Large intestine (tissue), 3 donors: ENCODE measurements around the gene COL16A1. TPM values are rescaled to one million over a fixed set of nuclear protein-coding genes. Genes with fewer than 3 reads are reported as not detected.

Experiments used
- DNase-seq, 2 donors: peaks; one replicate each; pipeline versions ENCODE4 v3.0.0 to v3.0.0-alpha.2; 2013
- H3K27ac ChIP-seq: one replicate; pipeline ENCODE4 v1.5.1; 2013; ENCODE audit warnings: low read length
- H3K27me3 ChIP-seq: 2 replicates; pipeline ENCODE4 v1.6.1; 2013; ENCODE audit warnings: low read length; ENCODE audit not compliant: control insufficient read depth, insufficient read depth
- H3K36me3 ChIP-seq: 2 replicates; pipeline ENCODE4 v1.6.1; 2013; ENCODE audit warnings: low read length; ENCODE audit not compliant: control insufficient read depth, insufficient read depth
- H3K4me1 ChIP-seq: one replicate; pipeline ENCODE4 v1.6.1; 2013; ENCODE audit warnings: low read length; ENCODE audit not compliant: control insufficient read depth, insufficient read depth
- H3K4me3 ChIP-seq: one replicate; pipeline ENCODE4 v1.5.1; 2013; ENCODE audit warnings: low read length
- H3K9me3 ChIP-seq: one replicate; pipeline ENCODE4 v1.6.1; 2013; ENCODE audit warnings: mild to moderate bottlenecking, low read depth, low read length, moderate library complexity; ENCODE audit not compliant: control insufficient read depth
- WGBS: methylation state at CpG from one replicate; pipeline ENCODE4 v1.1.5; 2013; ENCODE audit warnings: low lambda C conversion rate; ENCODE audit not compliant: insufficient coverage; 5-methylcytosine and 5-hydroxymethylcytosine counted together
- polyA plus RNA-seq: library from polyadenylated mRNA; unstranded; fragments of 120-200 nt; gene quantifications from one replicate; pipeline ENCODE4 v1.2.1, GENCODE V29; 2013

COL16A1 gene
- polyA plus RNA-seq, 1 donor, result 188 TPM

GRCh38 chr1:31688233-31688918 is 15.4 kb downstream of the COL16A1 start:
- H3K9me3 ChIP-seq, result no peaks in the 10 kb centered on the region
- peaks cover 58% of the 10 kb centered on the region for H3K36me3 ChIP-seq
- no peak overlapping the region for H3K4me3 ChIP-seq
- H3K27ac ChIP-seq, result no peak overlapping the region
- no peaks in the 10 kb centered on the region for H3K27me3 ChIP-seq
- DNase-seq, result no peak
- H3K4me1 ChIP-seq, result peaks cover 22% of the 10 kb centered on the region
- 30% methylated on average over 2 of the region's 8 CpGs for WGBS

DNA sequence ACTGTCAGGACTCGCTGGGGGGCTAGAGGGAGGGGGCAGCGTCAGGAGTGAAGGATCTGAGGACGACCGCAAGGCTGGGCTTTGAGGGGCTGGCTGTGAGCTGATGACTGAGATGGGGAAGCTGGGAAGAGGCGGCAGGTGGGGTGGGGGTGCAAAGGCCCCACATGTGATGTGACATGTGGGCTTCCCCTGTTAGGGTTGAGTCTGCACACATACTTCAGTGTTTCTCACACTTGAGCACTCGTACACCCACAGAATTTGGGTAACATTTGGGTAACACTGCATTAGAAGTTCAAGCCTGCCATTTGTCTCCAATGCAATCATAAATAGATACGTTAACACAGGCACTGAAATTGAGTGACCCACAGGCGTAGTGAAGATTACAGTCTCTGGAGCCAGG is 16.2 kb downstream of the COL16A1 start:
- H3K9me3 ChIP-seq, result no peaks in the 10 kb centered on the region
- peaks cover 62% of the 10 kb centered on the region for H3K36me3 ChIP-seq
- H3K4me1 ChIP-seq, result peaks cover 27% of the 10 kb centered on the region
- DNase-seq, result no peak
- H3K4me3 ChIP-seq, result no peak overlapping the region
- no peak overlapping the region for H3K27ac ChIP-seq
- 100% methylated on average over 2 of the region's 8 CpGs for WGBS
- H3K27me3 ChIP-seq, result no peaks in the 10 kb centered on the region

DNA sequence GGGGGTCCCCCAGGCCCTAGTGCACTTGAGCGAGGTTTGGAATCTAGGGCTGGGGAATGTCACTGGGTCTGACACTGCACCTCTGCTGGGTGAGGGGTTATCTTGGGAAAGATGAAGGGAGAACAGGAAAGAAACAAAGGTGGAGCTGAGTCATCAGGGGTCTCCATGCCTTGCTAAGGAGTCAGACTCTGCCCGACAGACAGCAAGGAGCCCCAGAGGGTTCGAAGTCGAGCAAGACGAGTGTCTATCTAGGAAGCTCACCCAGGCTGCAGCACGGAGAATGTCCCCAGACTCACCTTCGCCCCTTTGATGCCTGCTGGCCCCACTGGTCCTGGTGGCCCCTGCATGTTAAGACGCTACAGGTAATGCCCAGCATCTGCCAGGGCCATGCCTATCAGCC is 18.0 kb downstream of the COL16A1 start:
- Histone ChIP-seq H3K4me1 (peaks cover 27% of the 10 kb centered on the region), H3K36me3 (peaks cover 64% of the 10 kb centered on the region), H3K9me3 (no peaks in the 10 kb centered on the region), H3K4me3 (no peak overlapping the region), H3K27me3 (no peaks in the 10 kb centered on the region), H3K27ac (peak overlapping the region; percentile 38)
- peak; percentile 56 to 84 for DNase-seq
- no CpG with 5 or more reads among the region's 8 CpGs for WGBS

GRCh38 chr1:31683997-31684396 is 19.8 kb downstream of the COL16A1 start:
- Histone ChIP-seq H3K36me3 (peaks cover 62% of the 10 kb centered on the region), H3K27me3 (no peaks in the 10 kb centered on the region), H3K4me1 (peaks cover 27% of the 10 kb centered on the region), H3K27ac (no peak overlapping the region), H3K9me3 (no peaks in the 10 kb centered on the region), H3K4me3 (no peak overlapping the region)
- no CpG with 5 or more reads among the region's 11 CpGs for WGBS
- DNase-seq, result no peak

DNA sequence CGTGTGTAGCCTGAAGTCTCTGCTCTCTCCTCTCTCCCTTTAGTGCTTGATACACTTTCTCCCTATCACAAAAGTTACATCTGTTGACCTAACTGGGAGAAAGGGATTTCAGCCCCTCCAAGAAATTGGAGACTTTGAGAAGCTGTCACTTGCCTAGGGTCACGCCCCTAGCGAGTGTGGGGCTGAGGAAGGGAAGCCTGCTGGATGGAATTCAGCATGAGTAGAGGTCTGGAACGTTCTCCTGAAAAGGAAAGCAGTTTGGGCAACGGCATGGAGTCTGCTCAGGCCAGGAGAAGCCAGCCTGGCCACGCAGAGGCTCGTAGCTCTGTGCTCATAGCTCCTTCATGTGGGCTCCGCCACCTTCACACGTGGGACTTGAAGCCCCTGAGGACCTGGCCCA is 22.4 kb downstream of the COL16A1 start:
- H3K27ac ChIP-seq, result no peak overlapping the region
- WGBS, result no CpG with 5 or more reads among the region's 9 CpGs
- no peaks in the 10 kb centered on the region for H3K27me3 ChIP-seq
- H3K4me1 ChIP-seq, result peaks cover 26% of the 10 kb centered on the region
- no peak for DNase-seq
- no peaks in the 10 kb centered on the region for H3K9me3 ChIP-seq
- H3K36me3 ChIP-seq, result peaks cover 60% of the 10 kb centered on the region
- H3K4me3 ChIP-seq, result no peak overlapping the region

- no CpG with 5 or more reads among the region's 23 CpGs for WGBS
- no peak for DNase-seq
These were observed 24.1 kb downstream of the COL16A1 start for GRCh38 chr1:31679676-31680230.

DNA sequence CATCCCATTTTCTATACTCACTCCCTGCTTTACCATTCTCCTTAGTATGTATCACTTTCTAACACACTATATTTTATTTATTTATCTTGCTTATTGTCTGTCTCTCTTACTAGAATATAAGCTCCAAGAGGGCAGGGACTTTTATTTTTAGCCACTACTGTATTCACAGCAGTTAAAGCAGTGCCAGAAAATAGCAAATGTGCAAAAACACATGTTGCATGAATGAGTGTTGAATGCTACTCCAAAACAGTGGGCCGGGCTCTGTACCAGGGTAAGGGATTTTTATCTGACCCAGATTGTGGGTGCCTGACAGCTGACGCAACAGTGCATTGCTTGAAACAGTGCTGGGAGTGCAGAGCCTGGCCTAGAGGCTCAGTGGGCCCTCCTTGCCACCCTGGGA is 24.7 kb downstream of the COL16A1 start:
- DNase-seq, result no peak
- H3K36me3 ChIP-seq, result peaks cover 65% of the 10 kb centered on the region
- H3K27me3 ChIP-seq, result no peaks in the 10 kb centered on the region
- WGBS, result no CpG with 5 or more reads among the region's 2 CpGs
- no peak overlapping the region for H3K4me3 ChIP-seq
- H3K27ac ChIP-seq, result no peak overlapping the region
- peaks cover 11% of the 10 kb centered on the region for H3K4me1 ChIP-seq
- no peaks in the 10 kb centered on the region for H3K9me3 ChIP-seq

More at GRCh38 chr1:31679676-31680230, 24.1 kb downstream of the COL16A1 start:
- H3K27me3 ChIP-seq, result no peaks in the 10 kb centered on the region
- H3K27ac ChIP-seq, result no peak overlapping the region
- peaks cover 17% of the 10 kb centered on the region for H3K4me1 ChIP-seq
- H3K4me3 ChIP-seq, result no peak overlapping the region
- H3K9me3 ChIP-seq, result no peaks in the 10 kb centered on the region
- peaks cover 61% of the 10 kb centered on the region for H3K36me3 ChIP-seq

- Histone ChIP-seq H3K27ac (no peak overlapping the region), H3K9me3 (no peaks in the 10 kb centered on the region), H3K27me3 (no peaks in the 10 kb centered on the region), H3K4me3 (no peak overlapping the region), H3K4me1 (peaks cover 7% of the 10 kb centered on the region), H3K36me3 (peaks cover 61% of the 10 kb centered on the region)
- no peak for DNase-seq
- WGBS, result 83% methylated on average over 1 of the region's 4 CpGs
These were observed 25.1 kb downstream of the COL16A1 start for GRCh38 chr1:31678681-31679080.

DNA sequence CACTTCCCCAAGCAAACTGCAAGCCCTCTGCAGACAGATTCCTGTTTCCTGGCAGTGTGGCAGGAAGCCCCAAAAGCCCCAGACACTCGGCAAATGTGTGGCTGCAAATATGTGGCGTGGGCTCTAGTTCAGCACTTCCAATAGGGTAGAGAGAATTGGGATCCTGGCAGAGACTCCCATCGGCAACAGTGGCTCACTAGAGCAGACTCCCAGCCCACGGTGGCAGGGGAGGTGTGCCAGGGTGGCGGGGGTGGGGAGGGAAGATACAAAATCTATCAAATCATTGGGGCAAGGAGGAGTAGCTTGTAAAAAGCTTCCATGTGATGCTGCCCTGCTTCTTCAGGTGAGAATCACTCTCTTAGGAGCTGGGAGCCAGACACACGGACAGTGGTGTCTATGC is 25.9 kb downstream of the COL16A1 start:
- no peaks in the 10 kb centered on the region for H3K27me3 ChIP-seq
- no peak overlapping the region for H3K27ac ChIP-seq
- no peaks in the 10 kb centered on the region for H3K9me3 ChIP-seq
- no peak for DNase-seq
- peaks cover 60% of the 10 kb centered on the region for H3K36me3 ChIP-seq
- H3K4me1 ChIP-seq, result peaks cover under 1% of the 10 kb centered on the region
- WGBS, result no CpG with 5 or more reads among the region's 6 CpGs
- no peak overlapping the region for H3K4me3 ChIP-seq

DNA sequence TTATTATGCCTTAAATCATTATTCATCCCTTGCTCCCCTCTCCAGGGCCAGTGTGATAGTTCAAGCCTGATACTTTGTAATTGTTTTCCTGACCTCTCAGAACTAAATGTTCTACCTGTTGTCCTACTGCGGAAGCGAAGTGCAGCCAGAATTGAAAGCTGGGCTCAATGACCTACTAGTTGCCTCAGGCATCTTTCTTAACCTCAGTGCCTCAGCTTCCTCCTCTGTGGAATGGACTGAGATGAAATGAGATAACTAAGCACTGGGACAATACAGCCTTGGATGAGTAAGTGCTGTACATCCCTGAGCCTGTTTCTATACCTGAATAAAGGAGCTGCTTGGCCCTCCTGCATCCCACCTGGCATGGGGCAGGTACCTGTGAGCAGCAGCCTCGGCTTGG is 26.4 kb downstream of the COL16A1 start:
- H3K27me3 ChIP-seq, result no peaks in the 10 kb centered on the region
- H3K27ac ChIP-seq, result no peak overlapping the region
- H3K4me3 ChIP-seq, result no peak overlapping the region
- H3K9me3 ChIP-seq, result no peaks in the 10 kb centered on the region
- WGBS, result no CpG with 5 or more reads among the region's 3 CpGs
- H3K4me1 ChIP-seq, result no peaks in the 10 kb centered on the region
- no peak for DNase-seq
- peaks cover 58% of the 10 kb centered on the region for H3K36me3 ChIP-seq

DNA sequence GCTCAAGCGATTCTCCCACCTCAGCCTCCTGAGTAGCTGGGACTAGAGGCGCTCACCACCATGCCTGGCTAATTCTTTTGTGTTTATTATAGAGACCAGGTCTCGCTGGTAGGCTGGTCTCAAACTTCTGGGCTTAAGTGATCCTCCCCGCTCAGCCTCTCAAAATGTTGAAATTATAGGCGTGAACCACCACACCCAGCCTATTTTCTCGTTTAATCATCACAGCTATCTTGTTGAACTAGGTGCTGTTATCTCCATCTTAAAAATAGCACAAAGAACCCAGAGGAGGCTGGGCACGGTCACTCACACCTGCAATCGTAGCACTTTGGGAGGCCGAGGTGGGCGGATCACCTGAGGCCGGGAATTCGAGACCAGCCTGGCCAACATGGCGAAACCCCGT is 28.1 kb downstream of the COL16A1 start:
- no peak for DNase-seq
- Histone ChIP-seq H3K4me1 (peaks cover 9% of the 10 kb centered on the region), H3K9me3 (no peaks in the 10 kb centered on the region), H3K27ac (no peak overlapping the region), H3K36me3 (peaks cover 60% of the 10 kb centered on the region), H3K27me3 (no peaks in the 10 kb centered on the region), H3K4me3 (no peak overlapping the region)
- WGBS, result no CpG with 5 or more reads among the region's 14 CpGs
